H1 (cell line): Measurements from ENCODE around the gene RPTOR. TPM values are rescaled to one million over a fixed set of nuclear protein-coding genes. Genes with fewer than 3 reads are reported as not detected.

Experiments used
- CTCF ChIA-PET: fragments of 300-600 bp; sonication (Branson Sonifier 250); formaldehyde crosslinking; loops from one replicate; lab custom pipeline; 2021; ENCODE audit not compliant: partially characterized antibody; lab: Charles Lee
- POLR2A ChIA-PET: fragments of 300-600 bp; sonication (Branson Sonifier 250); formaldehyde crosslinking; loops from one replicate; lab custom pipeline; 2021; ENCODE audit warnings: inconsistent platforms; ENCODE audit not compliant: partially characterized antibody; lab: Charles Lee
- DNase-seq, 2 experiments: peaks; one replicate each; pipeline versions ENCODE4 v3.0.0 to v3.0.0-alpha.2; 2010 to 2022; ENCODE audit warnings: low spot score in 2 of 2, low read depth in 1 of 2, mixed read lengths in 1 of 2
- FAIRE-seq: peaks from 2 replicates; lab custom pipeline; 2011; peaks lifted over from hg19 to GRCh38; lab: Jason Lieb, UNC
- H2AFZ ChIP-seq: 2 replicates; pipeline ENCODE4 v1.8.1; 2012; ENCODE audit warnings: low read length, inconsistent platforms
- H2AK5ac ChIP-seq: 2 replicates; pipeline ENCODE4 v1.6.1; 2013; ENCODE audit warnings: low read depth, low read length
- H2BK120ac ChIP-seq: replicated peaks from 2 replicates; pipeline ENCODE3; 2013; ENCODE audit warnings: low read depth, low read length, inconsistent platforms
- H2BK12ac ChIP-seq: 2 replicates; pipeline ENCODE4 v1.6.1; 2013; ENCODE audit warnings: low read depth, low read length
- H2BK15ac ChIP-seq: 2 replicates; pipeline ENCODE4 v1.6.1; 2013; ENCODE audit warnings: low read length
- H2BK20ac ChIP-seq: 2 replicates; pipeline ENCODE4 v1.6.1; 2013; ENCODE audit warnings: low read length
- H2BK5ac ChIP-seq: 2 replicates; pipeline ENCODE4 v1.6.1; 2013; ENCODE audit warnings: low read depth, low read length
- H3K14ac ChIP-seq: 2 replicates; pipeline ENCODE4 v1.6.1; 2013; ENCODE audit warnings: inconsistent platforms; ENCODE audit not compliant: insufficient read length
- H3K18ac ChIP-seq: 2 replicates; pipeline ENCODE4 v1.6.1; 2013; ENCODE audit warnings: low read length; ENCODE audit errors: extremely low read depth
- H3K23ac ChIP-seq: 2 replicates; pipeline ENCODE4 v1.6.1; 2013; ENCODE audit warnings: inconsistent platforms; ENCODE audit not compliant: insufficient read length
- H3K23me2 ChIP-seq: 2 replicates; pipeline ENCODE4 v1.6.1; 2013; ENCODE audit warnings: low read depth, low read length
- H3K27ac ChIP-seq: 2 replicates; pipeline ENCODE4 v1.6.1; 2011; ENCODE audit warnings: low read depth, low read length, inconsistent platforms
- H3K27me3 ChIP-seq, 4 experiments: replicated peaks in 1 of 4; 1 replicate in 1 of 4; 2 replicates in 3 of 4; pipeline versions ENCODE4 v1.6.1 to v1.8.1; 2011 to 2013; ENCODE audit warnings: low read length in 3 of 4, mild to moderate bottlenecking in 3 of 4, inconsistent platforms in 2 of 4, mixed read lengths in 2 of 4, moderate library complexity in 1 of 4; ENCODE audit not compliant: control insufficient read depth in 3 of 4, insufficient read depth in 3 of 4; ENCODE audit errors: extremely low read depth in 1 of 4
- H3K36me3 ChIP-seq, 4 experiments: 2 replicates each; pipeline versions ENCODE4 v1.6.1 to v1.8.1; 2011 to 2013; ENCODE audit warnings: mild to moderate bottlenecking in 4 of 4, low read length in 3 of 4, moderate library complexity in 2 of 4, control low read depth in 1 of 4, inconsistent platforms in 1 of 4; ENCODE audit not compliant: insufficient read depth in 4 of 4, control insufficient read depth in 2 of 4
- H3K4ac ChIP-seq: replicated peaks from 2 replicates; pipeline ENCODE3; 2013; ENCODE audit warnings: low read length, low read depth, mixed read lengths, inconsistent platforms; ENCODE audit not compliant: insufficient read length
- H3K4me1 ChIP-seq, 4 experiments: replicated peaks in 1 of 4; 1 replicate in 1 of 4; 2 replicates in 3 of 4; pipeline versions ENCODE4 v1.6.1 to v1.8.1; 2011 to 2013; ENCODE audit warnings: low read length in 3 of 4, inconsistent platforms in 2 of 4, mixed read lengths in 1 of 4; ENCODE audit not compliant: insufficient read depth in 4 of 4, control insufficient read depth in 3 of 4
- H3K4me2 ChIP-seq, 2 experiments: 2 replicates each; pipeline versions ENCODE4 v1.6.1 to v1.8.1; 2011 to 2013; ENCODE audit warnings: low read depth in 2 of 2, low read length in 2 of 2, control low read depth in 1 of 2, inconsistent platforms in 1 of 2, mild to moderate bottlenecking in 1 of 2; ENCODE audit not compliant: insufficient read depth in 1 of 2
- H3K4me3 ChIP-seq, 4 experiments: fragments of 200-600, 300-600 bp in 1 of 4; sonication (generic), shearing (Covaris generic), sonication (Bioruptor Twin) in 1 of 4; 2 replicates each; pipeline versions ENCODE4 v1.5.1 to v1.8.1; 2011 to 2016; ENCODE audit warnings: low read length in 4 of 4, low read depth in 3 of 4, control low read depth in 2 of 4, inconsistent platforms in 2 of 4, mild to moderate bottlenecking in 2 of 4, mixed read lengths in 1 of 4, moderate library complexity in 1 of 4; ENCODE audit not compliant: insufficient read depth in 2 of 4; ENCODE audit errors: extremely low read depth in 1 of 4
- H3K56ac ChIP-seq: replicated peaks from 2 replicates; pipeline ENCODE3; 2013; ENCODE audit warnings: low read depth, mild to moderate bottlenecking, mixed read lengths, low read length, inconsistent platforms; ENCODE audit not compliant: insufficient read length
- H3K79me1 ChIP-seq: 2 replicates; pipeline ENCODE4 v1.6.1; 2013; ENCODE audit warnings: low read depth, low read length, control low read depth
- H3K79me2 ChIP-seq, 2 experiments: 2 replicates each; pipeline versions ENCODE4 v1.6.1 to v1.8.1; 2012 to 2013; ENCODE audit warnings: low read length in 2 of 2, mild to moderate bottlenecking in 2 of 2, inconsistent platforms in 1 of 2; ENCODE audit not compliant: insufficient read depth in 2 of 2, control insufficient read depth in 1 of 2
- H3K9ac ChIP-seq, 4 experiments: replicated peaks in 1 of 4; 1 replicate in 1 of 4; 2 replicates in 3 of 4; pipeline versions ENCODE4 v1.6.1 to v1.8.1; 2011 to 2013; ENCODE audit warnings: low read depth in 3 of 4, low read length in 3 of 4, control low read depth in 2 of 4, mild to moderate bottlenecking in 2 of 4, moderate library complexity in 2 of 4, inconsistent platforms in 1 of 4; ENCODE audit errors: extremely low read depth in 1 of 4
- H3K9me3 ChIP-seq, 2 experiments: 2 replicates each; pipeline versions ENCODE4 v1.6.1 to v1.8.1; 2012 to 2013; ENCODE audit warnings: mild to moderate bottlenecking in 2 of 2, moderate library complexity in 2 of 2, control low read depth in 1 of 2, inconsistent platforms in 1 of 2, low read depth in 1 of 2, low read length in 1 of 2, mixed read lengths in 1 of 2; ENCODE audit not compliant: insufficient read depth in 2 of 2
- H4K20me1 ChIP-seq, 2 experiments: replicated peaks in 1 of 2; 2 replicates each; pipeline versions ENCODE3 to v1.8.1; 2011 to 2013; ENCODE audit warnings: inconsistent platforms in 2 of 2, low read length in 2 of 2, mild to moderate bottlenecking in 1 of 2; ENCODE audit not compliant: insufficient read depth in 2 of 2, control insufficient read depth in 1 of 2
- H4K5ac ChIP-seq: 2 replicates; pipeline ENCODE4 v1.6.1; 2013; ENCODE audit warnings: low read length, low read depth, mixed read lengths, inconsistent platforms; ENCODE audit not compliant: insufficient read length
- H4K8ac ChIP-seq: 2 replicates; pipeline ENCODE4 v1.8.0; 2013; ENCODE audit warnings: mild to moderate bottlenecking, moderate library complexity, low read length, inconsistent platforms; ENCODE audit not compliant: insufficient read depth; ENCODE audit errors: extremely low read depth
- H4K91ac ChIP-seq: replicated peaks from 2 replicates; pipeline ENCODE3; 2013; ENCODE audit warnings: low read length, mixed read lengths, inconsistent platforms; ENCODE audit not compliant: insufficient read length
- GABPA ChIP-seq: IDR thresholded peaks from 2 replicates; pipeline ENCODE4 v1.6.1; 2011; ENCODE audit warnings: mild to moderate bottlenecking, low read length, moderate library complexity, borderline replicate concordance; ENCODE audit not compliant: insufficient read depth
- POU5F1 ChIP-seq: IDR thresholded peaks from 2 replicates; pipeline ENCODE4 v1.6.1; 2011; ENCODE audit warnings: low read depth, mild to moderate bottlenecking, low read length, moderate library complexity
- SP1 ChIP-seq: IDR thresholded peaks from 2 replicates; pipeline ENCODE4 v1.6.1; 2011; ENCODE audit warnings: low read depth, low read length
- TAF7 ChIP-seq: optimal IDR thresholded peaks from 2 replicates; pipeline ENCODE3; 2011; ENCODE audit warnings: low read depth, mild to moderate bottlenecking, inconsistent platforms, low read length, moderate library complexity, borderline replicate concordance
- YY1 ChIP-seq: IDR thresholded peaks from 2 replicates; pipeline ENCODE4 v1.6.1; 2011; ENCODE audit warnings: low read depth, mild to moderate bottlenecking, low read length
- WGBS, 2 experiments: shearing (Covaris generic) in 1 of 2; methylation state at CpG; one replicate each; pipeline versions ENCODE4 v1.1.6 to v1.1.7; 2013 to 2015; ENCODE audit warnings: low lambda C conversion rate in 2 of 2, mixed read lengths in 2 of 2, inconsistent platforms in 1 of 2, low coverage in 1 of 2, missing lambda C conversion rate in 1 of 2; ENCODE audit not compliant: insufficient replicate concordance in 2 of 2, insufficient coverage in 1 of 2, insufficient read length in 1 of 2; ENCODE audit errors: extremely low coverage in 1 of 2, missing lambda C conversion rate in 1 of 2; 5-methylcytosine and 5-hydroxymethylcytosine counted together
- polyA plus RNA-seq, 7 experiments: library from polyadenylated mRNA; depleted of rRNA in 3 of 7; stranded (reverse) in 5 of 7; unstranded in 2 of 7; fragments of >200 nt in 5 of 7; fragments of 200-250 nt in 2 of 7; gene quantifications; 1 replicate in 5 of 7; 2 replicates in 1 of 7; 4 replicates in 1 of 7; pipeline versions ENCODE4 v1.2.1 to v1.2.3, GENCODE V29; 2011 to 2013; ENCODE audit warnings: missing spikeins in 2 of 7, mixed read lengths in 2 of 7
- total RNA-seq: library from RNA; stranded (reverse); fragmentation: NEBNext Ultra II Directional; extraction: Animal tissue kit (Norgen Biotek cat#: 25700); gene quantifications from 2 replicates; pipeline ENCODE4 v1.2.1, GENCODE V29; 2021

The RPTOR gene
- total and polyA plus RNA-seq, 2 of the 8 experiments (the other 6 are each of a cell fraction or from before 2014, with no cell fraction given) = 6.9 to 28.7 TPM

- no peak overlapping the region for H3K56ac ChIP-seq
- H3K9ac ChIP-seq = no peak overlapping the region
- TF ChIP-seq POU5F1 (0 out of 2 replicates have a peak, but pooled peaks have one; percentile 26), SP1 (no peak), YY1 (0 out of 2 replicates have a peak, but pooled peaks have one; percentile 28), TAF7 (no peak), GABPA (0 out of 2 replicates have a peak, but pooled peaks have one; percentile 10)
- no peak overlapping the region for H3K23ac ChIP-seq
- no peaks in the 10 kb centered on the region for H3K79me2 ChIP-seq
- no peaks in the 10 kb centered on the region for H4K20me1 ChIP-seq
- no peak overlapping the region for H3K14ac ChIP-seq
- no peak overlapping the region for H2BK15ac ChIP-seq
- H4K5ac ChIP-seq = no peak overlapping the region
- H3K4me1 ChIP-seq = peaks cover 5 to 14% (median 10%) of the 10 kb centered on the region in 4 experiments; a peak in 6 of 7 replicates
- H4K8ac ChIP-seq = peak overlapping the region; percentile 65; the same call in 1 of the 2 replicates
- ChIA-PET POLR2A (interaction anchor here (0.7 to 1.0 kb wide), 2 partner anchors 8 to 18 kb away, joined by 3 to 4 read pairs; partner anchors contain the start of gene RPTOR), CTCF (interaction anchor here (0.8 to 1.5 kb wide), 4 partner anchors 9 to 30 kb away, joined by 3 to 4 read pairs (median 4); no protein-coding TSS in a partner anchor)
- 0 out of 7 replicates have a peak, but pooled peaks cover 0 to 2% (median 0%) of the 10 kb centered on the region in 4 experiments for H3K27me3 ChIP-seq
- H3K27ac ChIP-seq = no peak overlapping the region
- 0 out of 2 replicates have a peak overlapping the region, but pooled peaks have one; percentile 95 for H2BK20ac ChIP-seq
- no peak overlapping the region for H2AK5ac ChIP-seq
- peak overlapping the region; percentile 7; the same call in 1 of the 2 replicates for H2BK5ac ChIP-seq
- H3K18ac ChIP-seq = no peak overlapping the region; the same call in none of the 2 replicates
- H2AFZ ChIP-seq = 0 out of 2 replicates have a peak overlapping the region, but pooled peaks have one; percentile 46
- peak overlapping the region in 1 of 4 experiments; percentile 24; a peak in 2 of 8 replicates for H3K4me3 ChIP-seq
- no peaks in the 10 kb centered on the region for H3K79me1 ChIP-seq
- H3K36me3 ChIP-seq = no peaks in the 10 kb centered on the region
- WGBS, 2 experiments = 64% methylated on average over 26 of the region's 28 CpGs; no CpG with 5 or more reads in 1 of the 2 experiments
- H3K9me3 ChIP-seq = 0 out of 4 replicates have a peak, but pooled peaks cover 0 to 2% of the 10 kb centered on the region in 2 experiments
- DNase-seq (no peak), FAIRE-seq (no peak)
- no peaks in the 10 kb centered on the region for H3K23me2 ChIP-seq
- no peak overlapping the region for H2BK120ac ChIP-seq
- peak overlapping the region; percentile 17 to 24 for H3K4me2 ChIP-seq
- peak overlapping the region; percentile 98; the same call in 1 of the 2 replicates for H2BK12ac ChIP-seq
- H3K4ac ChIP-seq = no peak overlapping the region
- no peak overlapping the region for H4K91ac ChIP-seq
These were observed 18.3 kb upstream of the RPTOR start for GRCh38 chr17:80526116-80526910.
